IPS-15b (cell line): Measurements from ENCODE around the gene CTSK.

Experiments
- H3K27me3 ChIP-seq: one replicate; pipeline ENCODE4 v1.6.1; 2013; ENCODE audit warnings: low read length; ENCODE audit not compliant: control insufficient read depth, insufficient read depth
- H3K36me3 ChIP-seq: one replicate; pipeline ENCODE4 v1.6.1; 2013; ENCODE audit warnings: low read length; ENCODE audit not compliant: control insufficient read depth, insufficient read depth
- H3K4me1 ChIP-seq: one replicate; pipeline ENCODE4 v1.6.1; 2013; ENCODE audit warnings: mild to moderate bottlenecking, low read length; ENCODE audit not compliant: control insufficient read depth, insufficient read depth
- H3K4me3 ChIP-seq: one replicate; pipeline ENCODE4 v1.5.1; 2013; ENCODE audit warnings: low read depth, low read length
- H3K9ac ChIP-seq: one replicate; pipeline ENCODE4 v1.6.1; 2013; ENCODE audit warnings: low read depth, mild to moderate bottlenecking, low read length
- H3K9me3 ChIP-seq: one replicate; pipeline ENCODE4 v1.6.1; 2013; ENCODE audit warnings: mild to moderate bottlenecking, low read length; ENCODE audit not compliant: control insufficient read depth, insufficient read depth

CTSK gene

DNA sequence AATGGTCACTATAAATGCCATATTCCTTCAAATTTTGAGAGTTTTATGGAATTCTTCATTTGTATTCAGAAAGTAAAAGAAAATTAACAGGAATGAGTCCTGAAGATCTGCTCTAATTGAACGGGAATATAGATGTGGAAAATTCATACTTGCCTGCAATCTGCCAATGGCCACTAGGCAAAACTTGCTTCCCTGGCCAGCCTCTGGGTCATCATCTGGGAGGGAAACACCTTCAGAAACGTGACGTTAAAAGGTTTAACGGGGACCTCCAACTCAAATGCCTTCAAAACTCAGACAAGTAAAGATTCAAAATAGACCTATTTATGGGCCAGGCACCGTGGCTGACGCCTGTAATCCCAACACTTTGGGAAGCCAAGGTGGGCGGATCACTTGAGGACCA, 21.7 kb upstream of the CTSK start:
- H3K36me3 ChIP-seq, result peaks cover 3% of the 10 kb centered on the region
- H3K4me1 ChIP-seq, result no peaks in the 10 kb centered on the region
- H3K9me3 ChIP-seq, result no peaks in the 10 kb centered on the region
- H3K4me3 ChIP-seq, result no peak overlapping the region
- no peaks in the 10 kb centered on the region for H3K27me3 ChIP-seq
- no peak overlapping the region for H3K9ac ChIP-seq

DNA sequence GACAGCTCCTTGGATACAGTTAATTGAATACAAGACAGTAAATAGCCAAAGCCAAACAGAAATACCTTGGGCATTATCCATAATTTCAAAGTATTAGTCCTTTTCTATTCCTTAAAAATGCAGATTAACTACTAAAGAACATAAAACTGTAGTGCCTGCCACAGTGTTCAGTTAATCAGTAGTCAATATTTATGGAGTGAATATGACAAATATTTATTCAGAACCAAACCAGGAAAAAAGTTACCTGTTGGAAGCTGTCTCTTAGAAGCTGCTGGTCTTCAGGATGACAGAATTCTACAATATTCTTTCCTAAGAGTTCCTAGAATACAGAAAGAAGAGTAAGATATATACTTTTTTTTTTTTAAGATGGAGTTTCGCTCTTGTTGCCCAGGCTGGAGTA, 18.2 kb upstream of the CTSK start:
- no peaks in the 10 kb centered on the region for H3K9me3 ChIP-seq
- H3K4me1 ChIP-seq, result no peaks in the 10 kb centered on the region
- H3K27me3 ChIP-seq, result no peaks in the 10 kb centered on the region
- no peak overlapping the region for H3K4me3 ChIP-seq
- peaks cover 3% of the 10 kb centered on the region for H3K36me3 ChIP-seq
- H3K9ac ChIP-seq, result no peak overlapping the region

DNA sequence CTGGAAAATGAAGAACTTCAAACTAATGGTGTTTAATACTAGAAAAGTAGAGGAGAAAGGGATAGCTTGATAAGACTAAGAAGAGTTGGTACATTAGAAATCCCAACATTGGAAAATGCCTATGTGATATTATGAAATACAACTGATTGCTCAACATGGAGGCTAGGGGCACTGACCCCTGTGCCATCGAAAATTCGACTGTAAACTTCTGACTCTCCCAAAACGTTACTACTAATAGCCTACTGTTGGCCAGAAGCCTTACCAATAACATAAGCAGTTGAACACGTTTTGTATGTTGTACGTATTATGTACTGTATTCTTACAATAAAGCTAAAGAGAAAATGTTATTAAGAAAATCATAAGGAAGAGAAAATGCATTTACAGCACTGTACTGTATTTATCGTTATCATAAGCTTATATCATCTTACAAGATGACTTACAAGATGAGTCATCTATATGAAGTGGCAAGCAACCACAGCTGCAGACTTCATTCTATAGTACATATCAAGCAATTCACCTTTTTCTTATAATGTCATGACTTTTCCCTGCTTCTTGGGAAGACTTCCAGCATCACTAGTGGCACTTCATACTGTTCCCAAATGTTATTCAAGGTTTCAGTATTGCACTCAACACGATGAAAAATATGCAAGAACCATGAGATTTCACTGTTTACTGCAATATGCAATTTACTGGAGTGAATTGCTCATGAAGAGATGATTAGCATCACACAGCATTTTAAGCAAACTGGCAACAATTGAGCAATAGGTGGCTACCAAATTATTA, 12.9 kb upstream of the CTSK start:
- no peaks in the 10 kb centered on the region for H3K9me3 ChIP-seq
- peaks cover 7% of the 10 kb centered on the region for H3K36me3 ChIP-seq

DNA sequence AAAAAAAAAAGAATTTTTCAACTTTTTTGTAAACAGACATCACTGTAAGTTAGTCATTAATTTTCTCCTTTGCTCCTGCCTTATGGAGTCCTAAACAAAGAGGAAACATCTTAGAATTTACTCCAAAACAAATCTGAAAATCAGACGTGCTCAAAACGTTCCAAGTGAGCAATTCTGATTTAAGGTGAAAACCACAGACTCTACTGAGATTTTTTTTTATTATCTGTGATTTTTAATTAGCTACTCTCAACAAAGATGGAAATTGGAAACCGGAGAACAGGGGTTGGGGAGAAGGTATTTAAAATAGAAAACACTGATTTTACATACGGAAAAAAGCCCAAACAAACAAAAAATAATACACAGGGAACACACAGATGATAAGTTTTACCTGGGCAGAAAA, 7.8 kb upstream of the CTSK start:
- no peak overlapping the region for H3K4me3 ChIP-seq
- H3K4me1 ChIP-seq, result no peaks in the 10 kb centered on the region
- no peaks in the 10 kb centered on the region for H3K27me3 ChIP-seq
- peaks cover 15% of the 10 kb centered on the region for H3K36me3 ChIP-seq
- H3K9ac ChIP-seq, result no peak overlapping the region
- H3K9me3 ChIP-seq, result no peaks in the 10 kb centered on the region

More for the DNA sequence above, 12.9 kb upstream of the CTSK start:
- H3K27me3 ChIP-seq, result no peaks in the 10 kb centered on the region
- no peaks in the 10 kb centered on the region for H3K4me1 ChIP-seq
- H3K4me3 ChIP-seq, result no peak overlapping the region
- no peak overlapping the region for H3K9ac ChIP-seq

DNA sequence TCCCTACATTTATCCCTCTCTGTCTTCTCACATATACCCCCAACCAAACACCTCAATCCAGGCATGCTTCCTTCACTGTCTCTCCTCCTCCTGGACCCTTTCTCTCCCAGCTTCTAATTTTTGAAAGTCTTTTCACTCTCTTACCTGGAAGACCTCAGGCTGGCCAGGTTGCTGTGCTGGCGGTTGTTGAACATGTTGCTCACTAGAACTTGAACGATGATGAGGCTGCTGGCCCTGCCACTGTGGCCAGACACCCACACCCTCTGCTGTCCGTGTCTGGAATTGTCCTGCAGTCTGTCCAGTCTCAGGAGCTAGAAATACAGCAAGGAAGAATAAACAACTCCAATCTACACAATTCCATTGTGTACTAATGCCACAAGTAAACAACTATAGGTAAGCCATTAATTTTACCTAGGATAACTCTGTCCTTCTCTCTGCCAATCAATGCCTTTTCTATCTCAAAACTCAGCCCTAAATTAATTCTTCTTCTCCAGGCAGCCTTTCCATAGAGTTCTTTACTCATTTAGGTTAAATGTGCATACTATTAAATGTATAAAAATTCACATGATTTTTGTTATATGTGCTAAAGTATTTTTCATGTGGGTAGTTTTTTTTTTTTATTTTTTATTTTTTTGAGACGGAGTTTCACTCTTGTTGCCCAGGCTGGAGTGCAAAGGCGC, 5.1 kb upstream of the CTSK start:
- H3K9me3 ChIP-seq, result no peaks in the 10 kb centered on the region
- H3K4me3 ChIP-seq, result no peak overlapping the region
- peaks cover 5% of the 10 kb centered on the region for H3K4me1 ChIP-seq
- H3K9ac ChIP-seq, result no peak overlapping the region
- peaks cover 15% of the 10 kb centered on the region for H3K36me3 ChIP-seq
- H3K27me3 ChIP-seq, result no peaks in the 10 kb centered on the region

DNA sequence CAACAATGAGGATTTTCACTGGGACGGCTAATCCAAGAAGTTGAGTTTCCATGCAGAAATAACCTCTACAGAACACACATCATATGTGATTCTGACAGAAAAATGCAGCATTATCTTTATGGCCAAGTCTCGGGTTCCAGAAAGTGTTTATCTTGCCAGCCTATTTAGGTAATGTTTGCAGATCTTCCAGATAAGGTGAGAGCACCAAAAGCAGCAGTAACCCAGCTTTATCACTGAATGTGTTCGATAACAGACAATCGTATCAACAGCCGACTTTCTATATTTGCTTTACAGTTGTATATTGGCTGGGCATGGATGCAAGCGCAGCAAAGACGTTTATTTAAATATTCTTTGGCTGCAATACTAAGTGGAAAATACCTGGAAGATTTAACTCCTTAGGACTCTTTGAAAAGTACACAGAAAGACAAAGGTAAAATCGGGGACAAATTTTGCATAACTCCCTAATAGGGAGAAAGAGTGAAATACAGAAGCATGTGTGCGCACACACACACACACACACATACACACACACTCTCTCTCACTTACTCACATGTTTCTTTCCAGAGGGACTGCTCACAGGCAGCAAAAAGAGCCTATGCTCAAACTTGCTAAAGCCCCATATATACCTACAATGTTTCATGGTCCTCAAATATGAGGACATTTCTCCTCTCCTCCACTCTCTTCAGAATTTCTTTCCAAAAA, 3.0 kb upstream of the CTSK start:
- Histone ChIP-seq H3K4me3 (no peak overlapping the region), H3K36me3 (peaks cover 10% of the 10 kb centered on the region), H3K9ac (no peak overlapping the region), H3K9me3 (no peaks in the 10 kb centered on the region), H3K27me3 (no peaks in the 10 kb centered on the region), H3K4me1 (peaks cover 22% of the 10 kb centered on the region)

DNA sequence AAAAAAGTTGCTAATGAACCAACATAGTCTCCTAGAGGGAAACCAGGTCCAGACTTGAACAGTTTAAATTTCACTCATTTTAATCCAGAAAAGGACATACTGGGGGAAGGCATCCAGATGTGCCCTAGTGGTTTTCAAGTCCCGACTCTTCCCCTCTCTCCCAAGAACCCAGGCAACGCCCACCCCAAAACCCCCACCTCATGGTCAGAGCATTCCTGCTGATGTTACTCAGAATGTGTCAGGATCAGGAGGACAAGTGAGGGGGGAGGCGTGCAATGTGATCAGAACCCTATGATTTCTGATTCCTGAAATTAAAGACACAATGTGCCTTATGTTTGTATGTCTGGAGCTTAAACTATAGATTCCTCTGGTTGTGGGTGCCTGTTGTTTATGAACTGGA, 1.6 kb upstream of the CTSK start:
- Histone ChIP-seq H3K36me3 (peaks cover 9% of the 10 kb centered on the region), H3K4me1 (peaks cover 26% of the 10 kb centered on the region), H3K9me3 (no peaks in the 10 kb centered on the region), H3K27me3 (no peaks in the 10 kb centered on the region), H3K4me3 (no peak overlapping the region), H3K9ac (no peak overlapping the region)

DNA sequence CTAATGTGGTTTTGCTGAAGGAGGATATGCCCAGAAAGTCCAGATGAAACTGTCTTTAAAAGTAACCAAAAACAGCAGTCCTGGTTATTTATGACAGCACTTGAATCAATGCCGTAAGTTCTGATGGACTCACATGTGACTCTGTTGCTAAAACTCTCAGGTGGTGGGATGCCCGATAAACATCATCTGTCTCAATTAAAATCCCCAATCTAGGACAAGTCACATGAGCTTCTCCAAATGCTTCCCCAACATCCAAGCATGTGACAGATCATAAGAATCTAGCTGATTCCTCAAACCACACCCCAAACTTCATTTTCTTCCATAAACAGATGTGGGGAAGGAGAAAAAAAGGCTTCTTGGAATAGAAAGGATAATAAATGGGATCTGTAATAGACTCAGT, 786 bp upstream of the CTSK start:
- no peak overlapping the region for H3K9ac ChIP-seq
- no peaks in the 10 kb centered on the region for H3K27me3 ChIP-seq
- H3K36me3 ChIP-seq, result peaks cover 6% of the 10 kb centered on the region
- peaks cover 26% of the 10 kb centered on the region for H3K4me1 ChIP-seq
- no peak overlapping the region for H3K4me3 ChIP-seq
- H3K9me3 ChIP-seq, result no peaks in the 10 kb centered on the region

DNA sequence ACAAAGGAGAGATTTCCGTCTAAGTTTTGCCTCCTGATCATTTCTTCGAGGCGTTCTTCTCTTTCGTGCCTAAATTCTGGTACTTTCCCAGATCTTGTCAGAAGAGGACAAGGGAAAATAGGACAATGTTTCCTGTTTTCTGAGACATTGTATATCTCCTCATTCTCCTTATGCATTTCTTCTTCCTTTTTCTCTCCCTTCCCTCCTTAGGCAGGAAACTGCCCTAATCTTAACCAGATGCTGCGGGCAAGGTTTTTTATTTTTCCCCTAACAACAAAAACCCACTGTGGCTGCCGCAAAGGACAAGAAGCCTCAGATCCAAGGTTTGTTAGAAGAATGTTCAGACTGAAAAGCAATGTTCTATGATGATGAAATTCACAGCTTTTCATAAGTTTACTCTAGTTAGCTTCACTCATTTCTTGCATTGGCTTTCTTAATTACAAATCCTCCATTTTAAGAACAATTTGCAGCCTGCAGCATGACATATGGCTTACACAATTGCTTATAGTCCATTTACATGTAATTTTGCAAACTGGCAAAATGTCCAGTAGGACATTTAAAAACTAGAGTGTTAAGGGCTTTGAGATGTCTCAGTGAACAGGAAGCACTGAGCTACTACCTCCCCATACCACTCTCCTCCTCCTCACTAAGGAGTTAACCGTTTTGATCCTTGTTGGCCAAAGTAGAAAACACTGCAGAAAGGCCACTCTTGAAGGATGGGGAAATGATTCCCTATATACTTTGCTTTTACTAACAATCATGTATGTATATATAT, 624 bp downstream of the CTSK start:
- H3K4me1 ChIP-seq, result peaks cover 26% of the 10 kb centered on the region
- no peak overlapping the region for H3K9ac ChIP-seq
- H3K4me3 ChIP-seq, result no peak overlapping the region
- H3K27me3 ChIP-seq, result no peaks in the 10 kb centered on the region
- no peaks in the 10 kb centered on the region for H3K9me3 ChIP-seq
- no peaks in the 10 kb centered on the region for H3K36me3 ChIP-seq

DNA sequence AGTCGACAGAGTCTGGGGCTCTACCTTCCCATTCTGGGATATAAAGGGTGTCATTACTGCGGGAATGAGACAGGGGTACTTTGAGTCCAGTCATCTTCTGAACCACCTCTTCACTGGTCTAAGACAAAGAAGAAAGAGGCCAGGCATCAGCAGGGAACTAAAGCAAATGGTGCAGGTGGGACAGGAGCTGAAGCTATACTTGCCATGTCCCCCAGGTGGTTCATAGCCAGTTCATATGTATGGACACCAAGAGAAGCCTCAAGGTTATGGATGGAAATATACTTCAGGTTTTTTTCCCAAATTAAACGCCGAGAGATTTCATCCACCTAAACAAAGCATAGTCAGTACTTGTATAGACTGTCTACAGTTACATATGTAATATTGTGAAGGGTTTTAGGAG, 2.2 kb downstream of the CTSK start:
- Histone ChIP-seq H3K36me3 (no peaks in the 10 kb centered on the region), H3K4me3 (no peak overlapping the region), H3K9ac (no peak overlapping the region), H3K27me3 (no peaks in the 10 kb centered on the region), H3K9me3 (no peaks in the 10 kb centered on the region), H3K4me1 (peaks cover 26% of the 10 kb centered on the region)

DNA sequence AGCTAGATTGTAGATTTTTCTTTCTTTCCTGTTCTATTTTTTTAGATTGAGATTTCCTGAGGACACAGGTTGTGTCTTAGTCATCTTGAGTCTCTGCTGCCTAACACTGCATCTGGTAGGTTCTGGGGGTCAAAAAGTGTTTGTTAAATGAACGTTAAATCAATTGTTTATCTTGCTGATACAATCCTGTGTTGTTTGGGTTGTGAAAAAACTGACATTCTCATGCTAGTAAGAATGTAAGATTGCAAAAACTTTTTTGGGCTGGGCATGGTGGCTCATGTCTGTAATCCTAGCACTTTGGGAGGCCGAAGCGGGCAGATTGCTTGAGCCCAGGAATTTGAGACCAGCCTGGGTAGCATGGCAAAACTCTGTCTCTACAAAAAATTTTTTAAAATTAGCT, 3.4 kb downstream of the CTSK start:
- Histone ChIP-seq H3K4me1 (peaks cover 27% of the 10 kb centered on the region), H3K36me3 (no peaks in the 10 kb centered on the region), H3K27me3 (no peaks in the 10 kb centered on the region), H3K9ac (no peak overlapping the region), H3K9me3 (no peaks in the 10 kb centered on the region), H3K4me3 (no peak overlapping the region)
